ENCODE measurements around the gene ATF4.

The ATF4 gene

GRCh38 chr22:39528080-39528661 is 7.8 kb downstream of the ATF4 start:
- DNase-seq, result no peak

GRCh38 chr22:39528681-39529486 is 8.5 kb downstream of the ATF4 start:
- DNase-seq, result peak; percentile 32 to 93 (median 84)

- no peak for DNase-seq
These were observed 9.1 kb downstream of the ATF4 start for GRCh38 chr22:39529487-39529851.

GRCh38 chr22:39530116-39530515 is 9.8 kb downstream of the ATF4 start:
- DNase-seq, result no peak

- no peak for DNase-seq
These were observed 10.4 kb downstream of the ATF4 start for GRCh38 chr22:39530692-39531331.

GRCh38 chr22:39532215-39533073 is 12.1 kb downstream of the ATF4 start, which contains the start of gene RPS19BP1:
Gene RPS19BP1 (minus strand): TSS chr22:39532748. CDS start chr22:39532738, 10 bp downstream.
- peak; percentile 82 to 99 (median 97) for DNase-seq

GRCh38 chr22:39534092-39534506 is 13.7 kb downstream of the ATF4 start:
- DNase-seq, result no peak

- peak in 51 of 58 donors; percentile 19 to 92 (median 63) for DNase-seq
These were observed 14.4 kb downstream of the ATF4 start for GRCh38 chr22:39534591-39535356.

GRCh38 chr22:39535357-39535725 is 15.0 kb downstream of the ATF4 start:
- DNase-seq, result no peak

GRCh38 chr22:39535831-39536449 is 15.6 kb downstream of the ATF4 start:
- DNase-seq, result no peak

- no peak for DNase-seq
These were observed 16.3 kb downstream of the ATF4 start for GRCh38 chr22:39536711-39537110.

- DNase-seq, result no peak
These were observed 17.6 kb downstream of the ATF4 start for GRCh38 chr22:39537975-39538374.

GRCh38 chr22:39543095-39543494 is 22.7 kb downstream of the ATF4 start:
- DNase-seq, result peak in 3 of 58 donors; percentile 16 to 26 (median 26)

- DNase-seq, result peak in 1 of 58 donors; percentile 18
These were observed 25.3 kb downstream of the ATF4 start for GRCh38 chr22:39545386-39546365.

GRCh38 chr22:39546889-39547586 is 26.7 kb downstream of the ATF4 start:
- peak in 39 of 58 donors; percentile 5 to 80 (median 42) for DNase-seq

GRCh38 chr22:39547587-39547947 is 27.2 kb downstream of the ATF4 start:
- no peak for DNase-seq

GRCh38 chr22:39553429-39553828 is 33.1 kb downstream of the ATF4 start:
- no peak for DNase-seq

- DNase-seq, result no peak
These were observed 33.8 kb downstream of the ATF4 start for GRCh38 chr22:39554151-39554550.

All from anterior cingulate cortex (tissue), 58 donors.